D341Med (cell line): ENCODE measurements around the gene TNFRSF1A.
"Not testable (repeated sequence)": the region's sequence is repeated elsewhere in the genome, so short reads cannot be mapped to it uniquely, and the experiment has no call there.

ENCODE experiments used
- DNase-seq: peaks from one replicate; pipeline ENCODE4 v3.0.0; 2012; ENCODE audit warnings: low spot score

The TNFRSF1A gene

GRCh38 chr12:6355491-6356373 is 13.9 kb upstream of the TNFRSF1A start:
- DNase-seq: no peak

GRCh38 chr12:6354495-6355393 is 12.9 kb upstream of the TNFRSF1A start:
- DNase-seq: no peak

- DNase-seq: no peak
Measured at GRCh38 chr12:6352193-6353173, 10.6 kb upstream of the TNFRSF1A start.

- DNase-seq: no peak
Measured at GRCh38 chr12:6351622-6352021, 9.7 kb upstream of the TNFRSF1A start.

- DNase-seq: no peak
Measured at GRCh38 chr12:6347367-6348338, 5.8 kb upstream of the TNFRSF1A start.

GRCh38 chr12:6346942-6347341 is 5.1 kb upstream of the TNFRSF1A start:
- no peak for DNase-seq

- DNase-seq: no peak
Measured at GRCh38 chr12:6346235-6346832, 4.5 kb upstream of the TNFRSF1A start.

- no peak for DNase-seq
Measured at GRCh38 chr12:6345319-6346091, 3.6 kb upstream of the TNFRSF1A start.

GRCh38 chr12:6344101-6344660 is 2.3 kb upstream of the TNFRSF1A start:
- DNase-seq: not testable (repeated sequence)

- DNase-seq: no peak
Measured at GRCh38 chr12:6343518-6343917, 1.6 kb upstream of the TNFRSF1A start.

- no peak for DNase-seq
Measured at GRCh38 chr12:6342140-6342889, 439 bp upstream of the TNFRSF1A start.

GRCh38 chr12:6340745-6341416 is 995 bp downstream of the TNFRSF1A start:
- no peak for DNase-seq

- DNase-seq: no peak
Measured at GRCh38 chr12:6340032-6340638, 1.7 kb downstream of the TNFRSF1A start.

- no peak for DNase-seq
Measured at GRCh38 chr12:6338955-6339354, 2.9 kb downstream of the TNFRSF1A start.

- not testable (repeated sequence) for DNase-seq
Measured at GRCh38 chr12:6338536-6338935, 3.3 kb downstream of the TNFRSF1A start.

GRCh38 chr12:6337958-6338433 is 3.9 kb downstream of the TNFRSF1A start:
- no peak for DNase-seq
